ENCODE data around the gene ZYG11B. TPM values are rescaled to one million over a fixed set of nuclear protein-coding genes. Genes with fewer than 3 reads are reported as not detected.
"Not testable (repeated sequence)": the region's sequence is repeated elsewhere in the genome, so short reads cannot be mapped to it uniquely, and the experiment has no call there.

The ZYG11B gene
- total RNA-seq, 1 experiment from 2014 or later: 20.6 TPM

DNA sequence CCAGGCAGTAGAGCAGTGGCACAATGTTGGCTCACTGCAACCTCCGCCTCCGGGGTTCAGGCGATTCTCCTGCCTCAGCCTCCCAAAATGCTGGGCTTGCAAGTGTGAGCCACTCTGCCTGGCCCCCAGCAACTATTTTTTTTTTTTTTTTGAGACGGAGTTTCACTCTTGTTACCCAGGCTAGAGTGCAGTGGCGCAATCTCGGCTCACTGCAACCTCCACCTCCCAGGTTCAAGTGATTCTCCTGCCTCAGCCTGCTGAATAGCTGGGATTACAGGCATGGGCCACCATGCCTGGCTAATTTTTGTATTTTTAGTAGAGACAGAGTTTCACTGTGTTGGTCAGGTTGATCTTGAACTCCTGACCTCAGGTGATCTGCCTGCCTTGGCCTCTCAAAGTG is 23.9 kb downstream of the ZYG11B start:
- not testable (repeated sequence) for H3K23me2 ChIP-seq (ENCODE audit: insufficient read length, low read depth, low read length, poor library complexity, severe bottlenecking); H3T11ph ChIP-seq (ENCODE audit: low read length); H4K91ac ChIP-seq (ENCODE audit: insufficient read length, low read depth, low read length); H3K27me3 ChIP-seq (ENCODE audit: insufficient read depth, low read length); H3K18ac ChIP-seq (ENCODE audit: insufficient read length, low read depth, low read length); H2AFZ ChIP-seq (ENCODE audit: low read length); H3K27ac Mint-ChIP-seq; H3K27me3 Mint-ChIP-seq (ENCODE audit: low read depth); H2BK5ac ChIP-seq (ENCODE audit: insufficient read length, low read length); H3K4me1 Mint-ChIP-seq; H3K4ac ChIP-seq (ENCODE audit: low read depth, low read length); H3K4me1 ChIP-seq (ENCODE audit: insufficient read depth, low read length); H3K79me1 ChIP-seq (ENCODE audit: insufficient read depth, low read depth, low read length, poor library complexity, severe bottlenecking); H3K56ac ChIP-seq (ENCODE audit: insufficient read length, low read depth, low read length); H3K36me3 Mint-ChIP-seq (ENCODE audit: insufficient read depth in 1 of 3, low read depth in 3 of 3); H2BK12ac ChIP-seq (ENCODE audit: insufficient read length, low read depth, low read length); H3K23ac ChIP-seq (ENCODE audit: insufficient read length, low read depth, low read length); H3K4me2 ChIP-seq (ENCODE audit: insufficient read depth, insufficient read length, low read length); H3K27ac ChIP-seq (ENCODE audit: insufficient read length, low read depth, low read length); H2AK5ac ChIP-seq (ENCODE audit: insufficient read length, low read length); H4K20me1 ChIP-seq (ENCODE audit: control insufficient read depth, insufficient read depth, insufficient read length); H3K14ac ChIP-seq (ENCODE audit: insufficient read depth, low read length); DNase-seq; H4K8ac ChIP-seq (replicated peaks; ENCODE audit: insufficient read length, low read depth, low read length); H3K9me3 ChIP-seq (ENCODE audit: control insufficient read depth, low read depth, low read length); H3K4me3 Mint-ChIP-seq; H2BK20ac ChIP-seq (ENCODE audit: low read depth, low read length, poor library complexity, severe bottlenecking); H4K5ac ChIP-seq (ENCODE audit: insufficient read length, low read depth, low read length); H2BK15ac ChIP-seq (ENCODE audit: low read depth, low read length); H3K79me2 ChIP-seq (ENCODE audit: insufficient read depth, low read length); H3K9ac ChIP-seq (ENCODE audit: extremely low read depth, insufficient read length, low read length); H3K9me3 Mint-ChIP-seq; H2BK120ac ChIP-seq (ENCODE audit: low read depth, low read length, poor library complexity, severe bottlenecking)
- WGBS (ENCODE audit: extremely low coverage, insufficient read length, low lambda C conversion rate): no CpG with 5 or more reads among the region's 6 CpGs

Data from H9 (cell line).